A673 (cell line): ENCODE results near the gene FAXC.

Experiments used
- CTCF ChIP-seq: fragments of 300-800, 200-600 bp; sonication (generic); conservative IDR thresholded peaks from 2 replicates; pipeline ENCODE4 v1.5.1; 2017; ENCODE audit warnings: low read depth, mild to moderate bottlenecking, antibody characterized with exemption, low read length, moderate library complexity, mixed read lengths
- EZH2 ChIP-seq: fragments of 200-600 bp; sonication (generic); IDR thresholded peaks from 2 replicates; pipeline ENCODE4 v1.6.1; 2017; ENCODE audit warnings: borderline replicate concordance, low read depth, mild to moderate bottlenecking, mixed read lengths, antibody characterized with exemption, low read length; ENCODE audit not compliant: poor library complexity, severe bottlenecking

GRCh38 chr6:99276747-99277146 is 72.7 kb downstream of the FAXC start:
- TF ChIP-seq CTCF (no peak), EZH2 (no peak)
